Nucleus accumbens (tissue), 56 donors: ENCODE data around the gene TENM3.

Experiments used
- DNase-seq, 56 donors: peaks; one replicate each; lab custom pipeline; 2025; lab: John Stamatoyannopoulos, UW

TENM3 gene

DNA sequence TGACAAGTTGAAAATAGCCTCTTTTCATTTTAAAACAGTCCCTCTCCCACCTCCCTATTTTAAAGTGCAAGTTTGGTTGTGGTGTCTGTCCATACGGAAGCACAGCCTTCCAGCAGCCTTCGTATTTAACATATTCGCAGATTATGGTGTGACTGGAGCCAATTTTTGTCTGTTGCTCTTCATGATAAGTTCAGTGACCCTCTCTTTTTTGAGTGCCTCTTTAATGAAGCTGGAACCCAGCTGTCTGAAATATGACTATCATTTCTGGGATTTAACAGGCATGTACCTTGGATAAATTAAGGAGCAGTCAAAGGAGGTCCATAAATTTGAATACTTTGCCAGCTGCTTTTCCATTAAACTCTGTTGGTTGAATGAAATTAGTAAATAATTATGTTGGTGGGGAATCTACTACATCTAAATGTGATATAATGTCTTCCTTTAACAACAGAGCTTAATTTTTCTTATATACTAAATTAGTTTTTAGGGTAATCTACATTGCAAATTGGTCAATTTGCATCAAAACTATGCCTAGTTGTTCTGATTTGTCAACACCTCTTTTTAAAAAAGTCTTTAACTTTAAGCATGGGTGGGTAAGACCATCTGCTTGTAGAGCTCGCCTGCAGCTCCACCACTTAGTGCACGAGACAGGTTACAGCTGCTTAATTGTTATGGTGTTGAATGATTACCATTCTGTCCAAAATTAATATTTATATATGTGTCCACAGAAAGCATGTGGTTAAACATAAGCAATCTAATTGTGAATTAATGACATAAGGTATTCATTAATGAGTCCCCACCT is 457.4 kb downstream of the TENM3 start:
- no peak for DNase-seq

DNA sequence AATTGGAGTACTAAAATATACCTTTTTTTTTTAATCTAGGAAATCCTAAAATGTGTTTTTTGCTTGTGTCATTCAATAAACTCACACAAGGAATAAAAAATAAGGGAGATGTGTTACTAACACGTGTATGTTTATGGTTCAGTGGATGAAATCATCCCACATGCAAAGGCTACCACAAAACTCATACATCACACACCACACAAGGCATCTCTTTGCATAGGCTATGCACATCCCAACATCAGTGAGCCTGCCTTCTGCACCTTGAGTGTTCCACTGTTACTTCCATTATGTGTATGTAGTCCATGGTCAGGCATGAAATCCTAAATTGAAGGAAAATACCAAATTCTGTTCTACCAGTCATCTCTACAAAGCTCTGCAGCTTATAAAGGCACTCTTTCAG is 460.9 kb downstream of the TENM3 start:
- DNase-seq, result no peak

DNA sequence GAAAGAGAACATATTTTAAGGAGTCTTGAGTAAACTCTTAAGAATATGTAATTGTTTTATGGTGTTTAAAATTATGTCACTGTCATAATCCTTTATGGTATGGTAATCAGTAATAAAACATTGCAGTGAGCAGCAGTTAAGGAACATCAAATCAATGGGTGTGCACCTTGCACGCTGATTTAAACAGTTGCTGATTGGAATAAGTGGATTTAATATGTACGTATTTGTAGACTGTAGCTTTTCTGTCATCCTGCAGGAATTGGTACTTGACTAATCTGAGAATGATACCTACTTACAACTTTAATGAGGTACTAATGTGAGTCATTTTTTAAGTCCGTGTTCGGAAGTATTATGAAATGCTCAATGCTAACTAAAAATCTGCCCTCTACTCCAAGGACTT is 461.7 kb downstream of the TENM3 start:
- no peak for DNase-seq

DNA sequence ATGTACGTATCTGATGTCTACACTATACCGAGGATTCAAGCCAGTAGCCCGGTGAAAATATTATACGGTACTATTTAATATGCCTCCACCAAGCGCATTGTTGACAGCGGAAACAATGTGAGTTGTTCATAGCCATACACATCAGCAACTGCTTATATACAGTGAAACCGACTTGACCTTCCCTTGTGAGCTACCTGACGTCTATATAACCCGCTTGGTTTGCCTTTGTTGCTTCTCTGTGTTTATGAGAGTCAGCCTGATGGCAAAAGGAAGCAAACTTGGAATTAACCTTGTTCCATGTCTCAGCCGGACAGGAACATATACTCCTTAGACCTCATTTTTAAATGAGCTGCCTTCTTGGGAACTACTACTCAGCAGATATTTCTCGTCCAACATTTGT is 462.2 kb downstream of the TENM3 start:
- no peak for DNase-seq

DNA sequence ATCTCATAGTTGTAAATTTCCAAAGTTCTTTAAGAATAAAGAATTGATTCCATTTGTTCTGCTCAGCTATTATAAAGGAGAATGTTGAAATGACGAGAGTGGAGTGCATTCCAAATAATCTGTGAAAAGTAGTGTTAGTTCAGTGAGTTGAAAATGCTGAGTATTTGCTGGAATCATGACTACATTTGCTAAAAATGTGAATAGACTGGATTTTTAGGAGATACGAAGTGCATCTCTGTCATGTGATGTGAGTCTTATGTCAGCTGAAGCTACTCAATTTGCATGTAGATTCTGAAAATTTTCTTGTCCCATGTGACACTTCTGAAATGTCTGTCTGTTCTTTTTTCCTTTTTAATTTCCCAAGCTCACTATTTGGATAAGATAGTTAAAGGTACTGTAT is 468.0 kb downstream of the TENM3 start:
- no peak for DNase-seq

DNA sequence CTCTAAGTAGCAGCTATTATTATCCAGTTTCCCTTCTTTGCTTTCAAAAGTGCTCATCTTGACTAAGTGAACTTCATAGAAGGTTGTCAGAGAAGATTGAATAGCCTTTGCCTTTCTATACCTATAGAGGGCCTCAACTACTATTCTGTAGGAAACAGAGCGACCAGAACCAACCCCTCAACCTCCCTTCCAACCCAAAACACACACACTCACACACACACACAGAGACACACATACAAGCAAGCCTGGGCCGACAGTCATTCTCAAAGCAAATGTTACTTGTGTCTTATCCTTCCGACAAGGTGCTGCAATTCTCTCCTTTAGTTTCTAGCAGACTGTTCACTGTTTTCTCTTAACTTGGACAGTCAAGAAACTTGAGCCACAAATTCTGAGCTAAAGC is 472.3 kb downstream of the TENM3 start:
- no peak for DNase-seq

DNA sequence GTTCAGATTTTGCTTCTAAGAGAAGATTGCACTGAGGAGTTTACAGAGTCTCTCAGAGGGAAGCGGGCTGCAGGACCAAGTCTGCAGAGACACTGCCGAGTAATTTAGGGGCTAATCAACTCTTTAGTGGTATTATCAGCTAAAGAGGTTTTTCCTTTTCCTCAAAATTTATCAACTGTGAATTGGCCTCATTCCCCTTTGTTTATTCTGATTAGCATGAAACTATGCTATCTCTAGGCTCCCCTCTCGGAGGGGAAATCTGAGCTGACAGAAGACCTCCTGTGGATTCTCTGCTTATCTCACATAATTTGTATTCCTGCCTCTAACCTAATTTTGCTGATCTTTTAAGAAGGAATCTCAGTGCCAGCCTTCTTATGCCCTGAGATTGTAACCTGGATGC is 473.0 kb downstream of the TENM3 start:
- no peak for DNase-seq

DNA sequence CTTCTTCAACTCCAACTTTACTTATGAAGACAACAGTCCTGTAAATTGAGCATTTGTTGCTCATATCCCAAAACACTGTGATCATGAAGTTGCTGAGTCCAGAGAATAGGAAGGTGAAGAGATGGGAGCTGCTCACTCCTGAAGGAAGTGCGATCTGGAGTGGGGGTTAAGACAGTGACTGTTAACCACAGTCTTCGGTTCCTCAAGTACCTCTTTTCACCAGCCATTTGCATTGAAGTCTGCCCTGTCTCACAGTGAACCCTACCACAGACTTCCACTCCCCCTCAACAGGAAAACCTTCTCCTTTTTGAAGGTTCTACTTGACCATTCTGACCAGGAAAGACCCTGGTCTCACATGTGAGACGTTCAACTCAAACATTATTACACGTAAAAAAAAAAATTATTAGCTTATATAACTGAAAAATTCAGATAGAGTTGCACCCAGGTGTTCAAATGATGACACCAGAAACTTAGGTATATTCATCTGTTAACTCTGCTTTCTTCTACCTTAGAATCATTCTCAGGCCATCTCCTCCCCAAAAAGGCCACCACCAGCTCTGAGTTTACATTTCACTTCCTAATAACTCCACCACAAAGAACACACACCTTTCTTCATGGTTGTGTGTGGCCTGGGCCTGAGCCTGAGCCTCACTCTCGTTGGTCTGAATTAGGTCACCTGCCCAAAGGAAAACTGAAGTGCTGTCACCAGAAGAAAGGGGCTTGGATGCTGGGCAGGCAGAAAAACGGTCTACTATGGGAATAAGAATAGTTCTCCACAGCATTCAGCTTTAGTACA is 474.8 kb downstream of the TENM3 start:
- no peak for DNase-seq

DNA sequence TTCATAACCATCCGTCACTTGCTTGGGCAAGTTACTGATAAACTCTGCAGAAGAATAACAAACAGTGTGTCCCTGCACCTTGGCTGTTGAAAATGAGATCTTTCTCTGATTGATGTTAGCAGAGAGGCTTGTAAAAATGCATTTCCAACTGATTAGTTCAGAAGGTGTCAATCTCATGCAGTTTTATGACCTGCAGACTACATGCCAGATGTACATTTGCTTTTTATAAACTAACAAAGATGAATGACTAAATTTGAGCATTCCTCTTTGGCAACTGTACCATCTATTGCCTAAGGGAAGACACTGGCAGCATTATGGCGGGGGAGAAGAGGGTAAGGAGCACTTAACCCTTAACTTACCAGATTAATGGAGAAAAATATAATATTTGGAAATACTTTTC is 481.2 kb downstream of the TENM3 start:
- no peak for DNase-seq

DNA sequence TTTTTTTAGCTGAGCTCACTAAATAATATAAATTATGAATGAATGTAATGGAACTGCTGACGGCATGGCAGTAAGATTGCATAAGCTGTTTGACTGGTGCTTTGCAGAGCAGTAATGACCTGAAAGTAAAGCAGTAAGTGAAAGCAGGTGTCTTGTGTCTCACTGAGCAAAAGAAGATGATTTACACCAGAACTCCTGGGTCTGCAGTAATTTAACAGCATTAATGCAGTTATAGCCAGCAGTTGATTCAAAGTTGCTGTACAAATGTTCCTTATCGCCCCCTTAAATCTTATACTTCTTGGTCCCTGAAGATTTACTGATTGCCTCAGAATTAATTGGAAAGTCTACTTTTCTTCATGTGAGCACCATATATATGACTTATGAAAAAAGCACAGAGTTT is 486.3 kb downstream of the TENM3 start:
- DNase-seq, result no peak

DNA sequence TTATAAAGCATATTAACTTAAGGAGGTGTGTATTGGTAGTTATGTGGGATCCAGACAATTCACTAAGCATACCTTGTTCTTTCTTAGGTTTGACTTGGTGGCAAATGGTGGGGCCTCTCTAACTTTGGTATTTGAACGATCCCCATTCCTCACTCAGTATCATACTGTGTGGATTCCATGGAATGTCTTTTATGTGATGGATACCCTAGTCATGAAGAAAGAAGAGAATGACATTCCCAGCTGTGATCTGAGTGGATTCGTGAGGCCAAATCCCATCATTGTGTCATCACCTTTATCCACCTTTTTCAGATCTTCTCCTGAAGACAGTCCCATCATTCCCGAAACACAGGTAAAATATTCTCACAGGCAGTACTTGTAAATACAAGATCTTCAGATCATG is 487.6 kb downstream of the TENM3 start:
- DNase-seq, result no peak

DNA sequence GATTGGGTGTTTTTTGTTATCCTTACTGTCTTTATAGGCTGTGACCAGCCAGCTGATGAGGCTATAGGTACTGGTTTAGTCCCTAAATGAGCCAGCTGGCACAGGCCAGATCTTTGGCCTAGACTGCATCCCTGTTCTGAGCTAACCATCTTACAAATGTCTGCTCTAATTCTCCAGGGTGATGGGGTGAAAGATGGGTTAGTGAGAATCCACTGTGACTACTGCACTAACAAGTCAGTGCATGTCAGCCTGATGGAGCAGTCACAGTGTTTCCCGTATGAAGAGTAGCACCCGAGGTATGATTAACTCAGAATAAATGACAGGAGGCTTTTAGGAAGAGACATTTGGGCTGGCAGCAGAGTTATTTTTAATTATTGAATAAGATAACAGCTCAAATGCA is 493.0 kb downstream of the TENM3 start:
- peak in 7 of 56 donors; percentile 0 to 33 (median 5) for DNase-seq

DNA sequence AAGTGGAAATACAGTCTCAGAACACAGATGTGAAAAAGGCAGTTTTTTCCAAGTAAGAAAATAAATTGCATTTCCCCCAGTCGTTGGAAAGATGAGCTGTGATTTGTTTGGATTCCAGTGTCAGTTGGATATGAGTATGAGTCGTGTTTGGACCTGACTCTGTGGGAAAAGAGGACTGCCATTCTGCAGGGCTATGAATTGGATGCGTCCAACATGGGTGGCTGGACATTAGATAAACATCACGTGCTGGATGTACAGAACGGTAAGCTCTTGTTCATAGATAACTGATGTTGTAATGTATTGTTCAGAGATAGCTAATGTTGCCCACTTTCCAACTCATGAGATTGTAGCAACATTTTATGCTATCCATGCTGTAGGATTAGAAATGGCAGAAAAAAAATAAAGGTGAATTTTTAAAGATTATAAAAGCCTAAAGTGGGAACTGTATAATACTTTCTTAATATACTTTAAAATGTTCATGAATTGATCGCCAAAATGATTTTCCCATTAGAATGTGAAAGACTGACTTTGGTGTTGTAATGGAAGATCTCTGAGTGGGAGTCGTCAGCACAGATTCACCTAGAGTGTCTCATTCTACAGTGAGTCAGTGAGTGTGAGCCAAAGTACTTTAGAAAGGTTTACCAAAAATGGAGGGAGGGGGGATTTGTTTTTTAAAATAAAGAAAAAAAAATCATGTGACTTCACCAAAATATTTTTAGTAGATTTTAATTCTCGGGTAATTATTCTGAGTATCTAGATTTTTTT is 495.3 kb downstream of the TENM3 start:
- DNase-seq, result peak in 3 of 56 donors; percentile 3 to 13 (median 6)

DNA sequence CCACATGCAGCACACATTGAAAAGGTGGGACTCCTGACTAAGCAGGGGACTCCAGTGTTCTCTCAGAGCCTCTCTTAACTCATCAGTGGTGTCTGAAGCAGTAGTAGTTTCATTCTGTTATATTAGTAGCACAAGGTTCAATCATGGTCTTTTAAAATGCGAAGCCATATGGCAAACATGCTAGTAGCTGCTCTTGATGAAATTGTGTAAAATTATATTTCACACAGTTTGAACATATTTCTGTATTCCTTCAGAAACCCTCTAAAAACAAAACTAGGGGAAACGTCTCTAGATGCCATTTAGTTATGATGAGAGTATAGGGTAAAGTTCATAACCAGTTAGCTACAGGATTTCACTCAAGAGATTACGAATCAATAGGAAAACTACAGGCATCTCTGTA is 497.1 kb downstream of the TENM3 start:
- DNase-seq, result no peak

DNA sequence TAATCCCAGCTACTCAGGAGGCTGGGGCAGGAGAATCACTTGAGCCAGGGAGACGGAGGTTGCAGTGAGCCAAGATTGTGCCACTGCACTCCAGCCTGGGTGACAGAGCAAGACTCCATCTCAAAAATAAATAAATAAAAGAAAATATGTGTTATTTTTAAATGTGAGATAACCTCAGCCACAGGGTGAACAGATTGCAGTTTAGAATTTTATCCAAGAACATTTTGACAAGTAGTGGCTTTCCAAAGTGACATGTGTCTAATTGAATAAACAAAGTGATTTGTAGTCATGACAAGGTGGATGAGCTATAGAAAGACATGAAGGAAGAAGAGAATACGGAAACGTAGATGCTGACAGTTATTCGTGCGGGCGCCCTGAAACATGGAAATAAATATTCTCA is 497.9 kb downstream of the TENM3 start:
- no peak for DNase-seq

DNA sequence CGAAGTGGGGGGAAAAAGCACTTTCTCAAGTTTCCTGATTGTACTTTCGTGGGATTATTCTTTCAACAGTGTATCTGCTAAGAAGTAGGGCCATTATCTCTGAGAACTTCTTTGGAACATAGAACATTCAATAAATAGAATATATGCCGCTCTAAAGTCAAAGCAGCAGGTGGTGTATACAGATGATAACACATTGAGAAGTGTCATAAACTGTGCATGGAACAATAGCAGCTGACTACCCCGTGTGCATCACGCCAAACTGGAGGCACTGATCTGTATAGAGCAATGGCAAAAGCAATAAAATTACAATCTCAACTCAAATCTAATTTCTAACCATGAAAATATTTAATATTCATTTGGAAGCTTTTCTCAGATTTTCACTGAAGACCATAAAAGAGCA is 498.7 kb downstream of the TENM3 start:
- no peak for DNase-seq

DNA sequence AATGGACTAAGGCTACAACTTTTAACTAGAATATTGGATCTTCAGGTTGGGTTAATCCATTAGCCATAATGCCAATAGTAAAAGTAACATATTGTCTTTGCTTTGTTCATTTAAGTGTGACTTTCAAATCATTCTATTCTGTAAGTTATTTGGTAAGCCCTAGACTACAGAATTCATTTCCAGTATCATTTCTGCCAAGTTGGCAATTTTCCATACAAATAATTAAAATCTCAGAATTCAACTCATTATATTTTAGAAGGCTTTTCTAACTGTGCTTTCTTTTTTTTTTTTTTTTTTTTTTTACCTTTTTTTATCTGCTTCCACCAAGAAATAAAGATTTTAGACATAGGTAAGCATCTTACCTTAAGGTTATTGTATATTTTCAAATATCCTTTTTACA is 500.6 kb downstream of the TENM3 start:
- DNase-seq, result no peak

DNA sequence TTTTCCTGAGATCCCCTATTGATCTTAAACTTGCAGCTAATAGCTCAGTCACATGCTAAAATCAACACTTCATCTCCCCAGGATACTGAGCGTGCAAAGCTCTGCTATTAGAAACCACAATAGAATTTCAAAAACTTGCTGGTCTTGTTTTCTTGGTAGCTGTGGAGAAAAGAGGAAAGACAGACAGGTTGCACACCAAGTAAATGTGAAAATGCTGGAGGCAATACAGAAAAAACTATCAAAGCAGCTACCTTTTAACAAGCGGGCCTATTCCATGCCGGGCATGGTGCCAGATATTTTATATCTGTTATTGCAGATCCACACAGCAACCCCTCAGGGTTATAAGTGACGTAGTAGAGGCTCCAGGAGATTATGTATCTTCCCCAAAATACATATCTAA is 502.0 kb downstream of the TENM3 start:
- DNase-seq, result no peak

DNA sequence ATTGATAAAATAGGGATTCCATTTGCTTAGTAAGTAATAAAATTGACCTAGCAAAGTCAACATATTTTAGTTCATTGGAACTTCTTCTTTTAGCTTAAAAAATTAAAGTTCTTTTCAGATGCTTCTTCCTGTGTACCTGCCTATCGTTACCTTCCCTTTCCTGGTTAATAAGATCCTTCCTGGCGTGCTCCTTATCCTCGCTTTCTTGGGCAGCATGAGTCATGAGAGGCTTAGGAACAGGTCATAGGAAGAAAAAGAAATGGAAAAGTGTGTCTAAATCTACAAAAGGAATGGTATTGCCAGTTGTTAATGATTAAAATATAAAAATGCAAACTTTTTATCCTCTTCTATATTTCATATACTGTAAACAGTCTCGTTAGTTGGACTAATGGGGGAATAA is 503.7 kb downstream of the TENM3 start:
- DNase-seq, result no peak

DNA sequence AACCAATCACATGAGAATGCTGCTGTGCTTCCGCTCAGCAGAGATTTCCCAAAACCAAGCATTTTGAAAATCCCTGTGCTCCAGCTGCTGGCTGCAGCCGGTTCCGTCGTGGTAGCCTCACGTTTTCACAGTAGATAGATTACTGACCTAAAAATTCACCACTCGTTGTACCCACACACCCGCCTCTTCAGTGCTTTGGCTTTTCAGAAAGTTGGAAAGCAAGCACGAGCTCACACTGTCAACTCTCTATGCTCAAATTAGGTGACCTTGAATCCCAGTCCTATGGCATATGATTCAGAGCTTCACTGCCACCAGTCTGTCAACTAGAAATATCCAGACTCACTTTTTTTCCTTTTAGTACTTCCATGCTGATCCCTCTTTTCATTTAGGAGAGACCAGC is 505.1 kb downstream of the TENM3 start:
- peak in 1 of 56 donors; percentile 7 for DNase-seq

DNA sequence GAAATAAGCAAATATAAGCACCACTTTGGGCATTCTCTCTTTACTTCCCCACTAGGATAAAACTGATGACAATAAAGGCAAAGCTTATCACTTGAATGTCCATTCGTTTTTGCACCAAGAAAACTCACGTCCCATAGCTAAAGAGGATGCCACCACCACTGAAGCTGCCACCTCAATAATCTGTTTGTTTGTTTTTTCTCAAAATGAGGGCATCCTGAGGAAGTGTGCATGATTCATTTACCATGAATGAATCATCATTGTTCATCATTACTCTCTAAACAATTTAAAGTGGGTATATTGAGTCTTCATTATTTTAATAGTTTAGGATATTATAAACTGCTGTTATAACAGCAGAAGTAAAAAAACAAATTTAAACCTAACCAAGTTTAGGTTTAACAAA is 505.7 kb downstream of the TENM3 start:
- DNase-seq, result no peak
